Measurements from ENCODE around the gene NRK.
A peak's percentile ranks its signal among the peaks of the same experiment; 100 is the strongest.

Gene NRK

DNA sequence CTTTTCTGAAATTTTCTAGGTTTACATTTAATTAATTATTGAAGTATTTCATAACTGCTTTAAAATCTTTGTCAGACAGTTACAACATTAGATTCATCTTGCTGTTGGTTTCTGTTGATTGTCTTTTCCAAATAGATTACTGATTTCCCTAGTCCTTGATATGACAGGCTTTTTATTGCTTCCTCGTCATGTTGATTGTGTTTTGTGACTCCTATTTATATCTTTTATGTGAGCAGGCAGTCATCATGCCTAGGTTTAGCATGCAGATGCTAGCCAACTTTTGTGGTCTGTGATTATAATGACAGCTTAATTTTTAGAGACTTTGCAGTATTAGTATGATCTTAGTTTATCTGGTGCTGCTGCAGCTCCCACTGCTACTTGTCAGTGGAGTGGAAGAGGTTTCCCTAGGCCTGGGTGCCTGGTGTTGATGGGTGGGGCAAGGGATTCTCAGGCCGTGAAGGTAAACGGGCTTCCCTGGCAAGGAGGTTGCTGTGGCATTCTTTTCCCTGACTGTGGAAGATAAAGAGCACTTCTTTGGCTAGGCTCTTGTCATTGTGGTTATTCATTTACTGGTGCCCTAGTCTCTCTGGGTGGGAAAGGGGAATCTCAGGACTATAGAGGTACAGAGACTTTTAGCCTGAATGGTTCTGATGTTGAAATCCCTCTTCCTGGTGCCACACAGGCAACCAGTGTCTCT lies 150.5 kb downstream of the NRK start:
- TF ChIP-seq TCF12 (IDR thresholded peaks at IDR 0.05; ENCODE audit: low read depth) (no peak), NFIC (IDR thresholded peaks at IDR 0.05) (no peak), CREB1 (IDR thresholded peaks at IDR 0.05; ENCODE audit: low read depth) (no peak), TEAD4 (IDR thresholded peaks at IDR 0.05) (no peak), EP300 (IDR thresholded peaks at IDR 0.05; ENCODE audit: borderline replicate concordance) (no peak)
- TF ChIP-seq, protein P1, sequence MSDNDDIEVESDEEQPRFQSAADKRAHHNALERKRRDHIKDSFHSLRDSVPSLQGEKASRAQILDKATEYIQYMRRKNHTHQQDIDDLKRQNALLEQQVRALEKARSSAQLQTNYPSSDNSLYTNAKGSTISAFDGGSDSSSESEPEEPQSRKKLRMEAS (IDR thresholded peaks at IDR 0.05): no peak

DNA sequence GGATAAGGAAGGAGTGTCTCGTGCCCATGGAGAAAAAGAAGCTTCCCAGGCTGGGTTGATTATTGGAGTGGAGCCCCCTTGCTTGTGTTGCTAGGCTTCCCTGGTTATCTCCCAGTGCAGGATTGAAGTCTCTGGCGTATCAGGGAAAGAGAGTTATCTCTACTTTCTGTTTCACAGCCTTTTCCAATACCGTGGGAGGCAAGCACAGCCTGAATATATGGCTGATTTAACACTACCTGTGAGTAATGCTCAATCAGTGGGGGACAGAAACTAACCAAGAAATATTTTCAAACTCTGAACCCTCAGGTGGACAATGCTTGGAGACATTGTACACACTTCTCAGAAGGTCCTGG lies 151.0 kb downstream of the NRK start:
- no peak for TF ChIP-seq FOXM1 (IDR thresholded peaks at IDR 0.05; ENCODE audit: borderline replicate concordance, low read depth)
- TF ChIP-seq YY1 (IDR thresholded peaks at IDR 0.05; ENCODE audit: low read depth): no peak
- TF ChIP-seq TCF12 (IDR thresholded peaks at IDR 0.05; ENCODE audit: low read depth): no peak
- no peak for TF ChIP-seq TEAD4 (IDR thresholded peaks at IDR 0.05)
- no peak for TF ChIP-seq TAF1 (IDR thresholded peaks at IDR 0.05; ENCODE audit: low read depth)
- no peak for TF ChIP-seq CREB1 (IDR thresholded peaks at IDR 0.05; ENCODE audit: low read depth)
- no peak for TF ChIP-seq NFIC (IDR thresholded peaks at IDR 0.05)
- TF ChIP-seq EGR1 (IDR thresholded peaks at IDR 0.05): no peak
- TF ChIP-seq, protein P1 (IDR thresholded peaks at IDR 0.05): no peak
- TF ChIP-seq EP300 (IDR thresholded peaks at IDR 0.05; ENCODE audit: borderline replicate concordance): no peak
- no peak for TF ChIP-seq CEBPB (IDR thresholded peaks at IDR 0.05)
- TF ChIP-seq ZBTB7A (IDR thresholded peaks at IDR 0.05; ENCODE audit: low read depth): no peak
- TF ChIP-seq, protein P2, sequence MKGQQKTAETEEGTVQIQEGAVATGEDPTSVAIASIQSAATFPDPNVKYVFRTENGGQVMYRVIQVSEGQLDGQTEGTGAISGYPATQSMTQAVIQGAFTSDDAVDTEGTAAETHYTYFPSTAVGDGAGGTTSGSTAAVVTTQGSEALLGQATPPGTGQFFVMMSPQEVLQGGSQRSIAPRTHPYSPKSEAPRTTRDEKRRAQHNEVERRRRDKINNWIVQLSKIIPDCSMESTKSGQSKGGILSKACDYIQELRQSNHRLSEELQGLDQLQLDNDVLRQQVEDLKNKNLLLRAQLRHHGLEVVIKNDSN (IDR thresholded peaks at IDR 0.05): no peak
- TF ChIP-seq RAD21 (IDR thresholded peaks at IDR 0.05; ENCODE audit: low read depth): no peak
- TF ChIP-seq, protein P3, sequence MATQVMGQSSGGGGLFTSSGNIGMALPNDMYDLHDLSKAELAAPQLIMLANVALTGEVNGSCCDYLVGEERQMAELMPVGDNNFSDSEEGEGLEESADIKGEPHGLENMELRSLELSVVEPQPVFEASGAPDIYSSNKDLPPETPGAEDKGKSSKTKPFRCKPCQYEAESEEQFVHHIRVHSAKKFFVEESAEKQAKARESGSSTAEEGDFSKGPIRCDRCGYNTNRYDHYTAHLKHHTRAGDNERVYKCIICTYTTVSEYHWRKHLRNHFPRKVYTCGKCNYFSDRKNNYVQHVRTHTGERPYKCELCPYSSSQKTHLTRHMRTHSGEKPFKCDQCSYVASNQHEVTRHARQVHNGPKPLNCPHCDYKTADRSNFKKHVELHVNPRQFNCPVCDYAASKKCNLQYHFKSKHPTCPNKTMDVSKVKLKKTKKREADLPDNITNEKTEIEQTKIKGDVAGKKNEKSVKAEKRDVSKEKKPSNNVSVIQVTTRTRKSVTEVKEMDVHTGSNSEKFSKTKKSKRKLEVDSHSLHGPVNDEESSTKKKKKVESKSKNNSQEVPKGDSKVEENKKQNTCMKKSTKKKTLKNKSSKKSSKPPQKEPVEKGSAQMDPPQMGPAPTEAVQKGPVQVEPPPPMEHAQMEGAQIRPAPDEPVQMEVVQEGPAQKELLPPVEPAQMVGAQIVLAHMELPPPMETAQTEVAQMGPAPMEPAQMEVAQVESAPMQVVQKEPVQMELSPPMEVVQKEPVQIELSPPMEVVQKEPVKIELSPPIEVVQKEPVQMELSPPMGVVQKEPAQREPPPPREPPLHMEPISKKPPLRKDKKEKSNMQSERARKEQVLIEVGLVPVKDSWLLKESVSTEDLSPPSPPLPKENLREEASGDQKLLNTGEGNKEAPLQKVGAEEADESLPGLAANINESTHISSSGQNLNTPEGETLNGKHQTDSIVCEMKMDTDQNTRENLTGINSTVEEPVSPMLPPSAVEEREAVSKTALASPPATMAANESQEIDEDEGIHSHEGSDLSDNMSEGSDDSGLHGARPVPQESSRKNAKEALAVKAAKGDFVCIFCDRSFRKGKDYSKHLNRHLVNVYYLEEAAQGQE (IDR thresholded peaks at IDR 0.05; ENCODE audit: low read depth): no peak

DNA sequence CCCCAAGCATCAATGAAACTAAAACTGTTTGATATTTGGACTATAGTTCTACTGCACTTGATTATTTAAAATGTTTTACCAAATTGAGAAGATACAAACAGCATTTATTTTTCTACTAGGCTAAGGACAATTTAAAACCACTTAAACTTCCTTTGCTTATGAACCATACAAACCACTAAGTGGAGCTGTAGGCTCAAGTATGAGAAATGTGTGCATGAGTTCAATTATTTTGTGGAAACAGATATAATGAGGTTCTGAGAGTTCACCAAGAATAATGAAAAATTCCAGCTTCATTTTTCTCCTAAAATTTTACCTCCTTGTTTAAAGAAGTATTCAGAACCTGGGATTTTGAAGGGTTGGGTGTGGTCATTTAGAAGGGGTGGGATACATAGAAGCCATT lies 153.0 kb downstream of the NRK start:
- TF ChIP-seq RAD21 (IDR thresholded peaks at IDR 0.05; ENCODE audit: low read depth) (peak; percentile 45), FOXM1 (IDR thresholded peaks at IDR 0.05; ENCODE audit: borderline replicate concordance, low read depth) (no peak)

DNA sequence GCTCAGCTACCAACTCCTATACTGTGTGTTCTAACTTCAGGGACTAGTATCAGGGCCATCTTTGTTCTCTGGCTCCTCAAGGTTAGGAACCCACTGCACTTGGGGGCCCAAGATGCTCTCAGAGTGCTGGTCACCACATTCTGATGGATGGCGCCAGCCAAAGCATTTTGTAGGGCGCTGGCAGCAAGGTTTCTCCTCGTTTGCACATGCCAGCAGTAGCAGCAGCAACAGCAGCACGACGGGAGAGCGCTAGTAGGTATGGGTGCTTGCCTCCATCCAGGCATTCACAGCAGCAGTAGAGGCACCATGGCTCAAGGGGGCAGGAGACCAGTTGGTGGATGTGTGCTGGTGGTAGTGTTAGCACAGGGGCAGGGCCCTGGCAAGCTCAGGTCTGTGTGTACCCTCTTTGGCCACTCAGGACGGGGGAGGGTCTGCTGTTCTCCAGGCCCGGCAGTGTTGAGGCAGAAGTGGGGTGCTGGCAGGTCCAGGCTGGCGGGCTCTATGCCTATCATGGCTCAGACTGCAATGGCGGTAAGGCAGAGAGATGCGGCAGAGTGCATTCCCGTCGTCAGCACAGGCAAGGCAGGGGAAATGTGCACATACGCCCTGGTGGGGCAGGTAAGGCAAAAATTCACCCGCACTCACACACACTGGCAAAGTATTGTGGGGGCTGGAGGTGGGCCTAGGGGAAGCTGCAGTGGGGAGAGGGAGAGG lies 159.6 kb downstream of the NRK start:
- TF ChIP-seq, protein P1 (IDR thresholded peaks at IDR 0.05): no peak
- TF ChIP-seq CEBPB (IDR thresholded peaks at IDR 0.05) (no peak), FOXM1 (IDR thresholded peaks at IDR 0.05; ENCODE audit: borderline replicate concordance, low read depth) (no peak), TAF1 (IDR thresholded peaks at IDR 0.05; ENCODE audit: low read depth) (no peak), YY1 (IDR thresholded peaks at IDR 0.05; ENCODE audit: low read depth) (no peak), NFIC (IDR thresholded peaks at IDR 0.05) (no peak), EGR1 (IDR thresholded peaks at IDR 0.05) (no peak), RAD21 (IDR thresholded peaks at IDR 0.05; ENCODE audit: low read depth) (no peak)
- TF ChIP-seq, protein P2 (IDR thresholded peaks at IDR 0.05): no peak

DNA sequence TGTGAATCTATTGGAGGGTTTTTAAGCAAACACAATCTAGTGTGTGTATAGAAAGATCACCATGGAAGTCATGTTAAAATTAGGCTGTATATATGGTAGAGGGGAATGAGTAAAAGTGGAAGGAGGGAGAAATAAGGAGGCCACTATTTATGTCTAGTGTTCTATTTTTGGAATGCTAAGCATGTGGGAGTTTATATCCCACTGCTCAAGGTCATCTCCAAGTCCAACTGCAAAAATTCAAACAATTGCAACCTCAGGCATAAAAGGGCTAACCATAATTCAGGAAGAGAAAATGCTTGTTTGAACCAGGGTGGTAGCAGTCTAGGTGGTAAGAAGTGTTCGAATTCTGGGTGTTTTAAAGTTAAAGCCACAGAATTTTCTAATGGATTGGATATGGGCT lies 177.0 kb downstream of the NRK start:
- TF ChIP-seq RAD21 (IDR thresholded peaks at IDR 0.05; ENCODE audit: low read depth) (no peak), ZBTB7A (IDR thresholded peaks at IDR 0.05; ENCODE audit: low read depth) (no peak), TAF1 (IDR thresholded peaks at IDR 0.05; ENCODE audit: low read depth) (no peak), EGR1 (IDR thresholded peaks at IDR 0.05) (no peak), FOXM1 (IDR thresholded peaks at IDR 0.05; ENCODE audit: borderline replicate concordance, low read depth) (no peak), CREB1 (IDR thresholded peaks at IDR 0.05; ENCODE audit: low read depth) (no peak), EP300 (IDR thresholded peaks at IDR 0.05; ENCODE audit: borderline replicate concordance) (no peak), CEBPB (IDR thresholded peaks at IDR 0.05) (no peak), NFIC (IDR thresholded peaks at IDR 0.05) (no peak), TEAD4 (IDR thresholded peaks at IDR 0.05) (no peak), YY1 (IDR thresholded peaks at IDR 0.05; ENCODE audit: low read depth) (no peak), TCF12 (IDR thresholded peaks at IDR 0.05; ENCODE audit: low read depth) (no peak)
- TF ChIP-seq, protein P3 (IDR thresholded peaks at IDR 0.05; ENCODE audit: low read depth): no peak
- TF ChIP-seq, protein P2 (IDR thresholded peaks at IDR 0.05): no peak
- TF ChIP-seq, protein P1 (IDR thresholded peaks at IDR 0.05): no peak
